ENCODE data around the gene ANGPTL8.

The ANGPTL8 gene

GRCh38 chr19:11291415-11291814 lies 52.0 kb downstream of the ANGPTL8 start:
- DNase-seq (ENCODE audit: low read depth) = no peak

All from GM04504 (cell line).